Measurements from ENCODE around the gene SFTPB.

DNA sequence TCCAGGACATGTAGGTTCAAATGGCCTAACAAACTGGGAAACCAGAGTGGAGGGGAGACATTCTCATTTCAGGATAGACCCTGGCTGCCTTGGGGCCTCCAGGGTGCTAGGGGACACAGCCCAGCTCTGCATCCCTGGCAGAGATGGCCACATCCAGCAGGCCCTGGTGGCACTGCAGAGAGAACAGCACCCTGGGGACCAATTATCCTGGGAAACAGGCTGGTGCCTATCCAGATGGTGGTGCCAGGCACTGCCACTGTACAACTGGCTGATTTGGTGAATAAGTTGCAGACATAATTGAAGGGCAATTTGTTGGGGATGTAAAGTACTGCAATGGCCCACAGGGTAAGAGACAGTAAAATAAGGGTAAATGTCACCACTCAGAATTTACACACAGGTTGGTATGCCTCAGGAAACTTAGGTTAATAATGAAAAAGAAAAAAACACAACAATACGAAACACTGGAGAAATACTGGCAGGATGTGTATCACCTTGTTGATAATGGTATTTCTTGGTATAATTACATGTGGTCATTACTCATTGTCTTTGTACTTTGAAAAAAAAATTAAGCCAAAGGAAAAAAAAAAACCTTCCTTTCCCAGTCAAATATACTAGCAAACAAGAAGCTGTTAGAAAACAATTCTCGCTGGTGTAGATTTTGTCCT, 12.8 kb upstream of the SFTPB start:
- no peak for TF ChIP-seq CTCF (IDR thresholded peaks at IDR 0.05)
- no peak for TF ChIP-seq POLR2A (IDR thresholded peaks at IDR 0.05)

All from heart left ventricle (tissue), 13 donors.